Tibial artery (tissue), 4 donors: ENCODE measurements around the gene CD47.

ENCODE experiments used
- DNase-seq, 2 donors: peaks; one replicate each; pipeline ENCODE4 v3.0.0-alpha.2; 2019
- H3K27ac ChIP-seq, 2 donors: fragments of 200-600 bp; sonication (generic) in 1 of 2; 1 replicate in 1 of 2; 2 replicates in 1 of 2; pipeline ENCODE4 v1.5.1; 2018 to 2019; ENCODE audit warnings: mild to moderate bottlenecking in 1 of 2
- H3K27me3 ChIP-seq, 2 donors: fragments of 200-600 bp; sonication (generic) in 1 of 2; one replicate each; pipeline versions ENCODE4 v1.5.1 to v1.6.0; 2016 to 2019
- H3K36me3 ChIP-seq, 3 donors: fragments of 200-600 bp; sonication (generic) in 2 of 3; one replicate each; pipeline ENCODE4 v1.5.1; 2016 to 2019; ENCODE audit warnings: mild to moderate bottlenecking in 2 of 3
- H3K4me1 ChIP-seq, 4 donors: fragments of 200-600 bp; sonication (generic) in 2 of 4; 1 replicate in 3 of 4; 2 replicates in 1 of 4; pipeline ENCODE4 v1.5.1; 2016 to 2019
- H3K4me3 ChIP-seq, 2 donors: fragments of 200-600 bp; sonication (generic) in 1 of 2; 1 replicate in 1 of 2; 2 replicates in 1 of 2; pipeline ENCODE4 v1.5.1; 2018 to 2019; ENCODE audit warnings: mild to moderate bottlenecking in 2 of 2
- H3K9me3 ChIP-seq, 3 donors: fragments of 200-600 bp; sonication (generic) in 1 of 3; one replicate each; pipeline ENCODE4 v1.5.1; 2016 to 2019
- intact Hi-C: fragments of 100-400 bp; cut with DNase I; formaldehyde crosslinking; loops from one replicate; pipeline ENCODE4 v1.15.0; 2023; ENCODE audit warnings: low total_unique reads
- TF ChIP-seq, protein P1 (sequence below), 2 experiments: fragments of 200-600 bp in 1 of 2; fragments of 450-650 bp in 1 of 2; IDR thresholded peaks; one replicate each; pipeline ENCODE4 v1.5.1; 2017 to 2019; ENCODE audit warnings: antibody characterized with exemption in 2 of 2, mild to moderate bottlenecking in 1 of 2, moderate library complexity in 1 of 2

The CD47 gene

DNA sequence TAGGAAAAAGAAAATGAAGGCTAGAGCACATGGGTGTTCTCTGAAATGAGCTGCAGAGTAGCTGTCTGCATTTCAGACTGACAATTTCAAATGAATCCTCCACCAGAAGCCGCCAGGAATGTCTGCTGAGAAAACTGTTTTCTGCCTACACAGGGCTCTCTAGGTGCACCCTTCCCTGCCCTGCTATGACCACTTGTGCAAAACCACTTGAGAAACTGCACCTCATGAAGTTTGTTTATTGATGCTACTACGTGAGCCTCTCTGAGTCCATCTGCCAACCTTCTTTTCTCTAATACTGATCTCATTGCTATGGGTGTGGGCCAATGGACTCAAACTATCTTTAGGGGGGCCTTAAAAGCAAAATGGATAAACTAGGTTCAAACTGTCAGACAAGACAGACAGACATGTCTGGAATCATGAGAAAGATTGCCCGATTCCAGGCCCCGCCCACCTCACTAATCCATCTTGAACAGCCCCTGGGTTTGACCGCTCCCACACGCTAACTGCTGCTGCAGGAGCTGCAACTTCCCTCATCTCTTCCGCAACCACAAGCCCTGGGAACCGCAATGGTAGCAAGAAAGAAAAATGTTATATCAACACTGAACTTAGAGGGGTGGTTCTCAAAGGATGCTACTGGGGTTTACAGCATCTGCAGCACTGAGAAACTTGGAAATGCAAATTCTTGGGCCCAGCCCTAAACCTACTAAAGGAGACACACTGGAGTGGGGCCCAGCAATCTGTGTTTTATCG, 9.0 kb upstream of the CD47 start:
- Histone ChIP-seq H3K27me3 (no peaks in the 10 kb centered on the region), H3K4me3 (no peak overlapping the region), H3K27ac (no peak overlapping the region), H3K4me1 (peaks cover 0 to 9% (median 4%) of the 10 kb centered on the region in 4 donors), H3K9me3 (no peaks in the 10 kb centered on the region), H3K36me3 (no peaks in the 10 kb centered on the region)
- TF ChIP-seq, protein P1, sequence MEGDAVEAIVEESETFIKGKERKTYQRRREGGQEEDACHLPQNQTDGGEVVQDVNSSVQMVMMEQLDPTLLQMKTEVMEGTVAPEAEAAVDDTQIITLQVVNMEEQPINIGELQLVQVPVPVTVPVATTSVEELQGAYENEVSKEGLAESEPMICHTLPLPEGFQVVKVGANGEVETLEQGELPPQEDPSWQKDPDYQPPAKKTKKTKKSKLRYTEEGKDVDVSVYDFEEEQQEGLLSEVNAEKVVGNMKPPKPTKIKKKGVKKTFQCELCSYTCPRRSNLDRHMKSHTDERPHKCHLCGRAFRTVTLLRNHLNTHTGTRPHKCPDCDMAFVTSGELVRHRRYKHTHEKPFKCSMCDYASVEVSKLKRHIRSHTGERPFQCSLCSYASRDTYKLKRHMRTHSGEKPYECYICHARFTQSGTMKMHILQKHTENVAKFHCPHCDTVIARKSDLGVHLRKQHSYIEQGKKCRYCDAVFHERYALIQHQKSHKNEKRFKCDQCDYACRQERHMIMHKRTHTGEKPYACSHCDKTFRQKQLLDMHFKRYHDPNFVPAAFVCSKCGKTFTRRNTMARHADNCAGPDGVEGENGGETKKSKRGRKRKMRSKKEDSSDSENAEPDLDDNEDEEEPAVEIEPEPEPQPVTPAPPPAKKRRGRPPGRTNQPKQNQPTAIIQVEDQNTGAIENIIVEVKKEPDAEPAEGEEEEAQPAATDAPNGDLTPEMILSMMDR (IDR thresholded peaks at IDR 0.05), result no peak
- intact Hi-C loops, result loop anchor here (10.0 kb wide), 2 partner anchors 175 to 865 kb away; no protein-coding TSS in a partner anchor
- DNase-seq, result no peak

DNA sequence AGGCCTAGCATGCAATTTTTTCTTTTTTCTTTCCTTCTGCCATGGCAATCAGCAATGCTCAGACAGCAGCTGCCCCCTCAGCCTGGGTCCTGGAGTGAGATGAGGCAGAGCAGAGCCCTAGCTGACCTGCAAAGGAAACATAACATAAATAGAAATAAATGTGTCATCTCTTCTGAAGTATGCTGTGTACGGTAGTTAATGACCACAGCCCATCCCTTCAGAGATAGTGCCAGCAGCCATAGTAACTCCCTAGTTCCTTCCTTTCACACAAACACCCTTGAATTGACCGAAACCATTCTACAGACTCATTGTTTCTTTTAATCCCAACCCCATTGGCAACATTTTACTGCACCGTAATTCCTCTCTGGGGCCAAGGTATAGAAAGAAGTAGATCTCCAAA, 8.4 kb upstream of the CD47 start:
- Histone ChIP-seq H3K27ac (no peak overlapping the region), H3K36me3 (no peaks in the 10 kb centered on the region), H3K4me3 (no peak overlapping the region), H3K4me1 (peaks cover 0 to 7% (median 2%) of the 10 kb centered on the region in 4 donors), H3K27me3 (no peaks in the 10 kb centered on the region), H3K9me3 (no peaks in the 10 kb centered on the region)
- no peak for DNase-seq
- TF ChIP-seq, protein P1 (IDR thresholded peaks at IDR 0.05), result no peak
- intact Hi-C loops, result loop anchor here (10.0 kb wide), 2 partner anchors 174 to 864 kb away; no protein-coding TSS in a partner anchor

DNA sequence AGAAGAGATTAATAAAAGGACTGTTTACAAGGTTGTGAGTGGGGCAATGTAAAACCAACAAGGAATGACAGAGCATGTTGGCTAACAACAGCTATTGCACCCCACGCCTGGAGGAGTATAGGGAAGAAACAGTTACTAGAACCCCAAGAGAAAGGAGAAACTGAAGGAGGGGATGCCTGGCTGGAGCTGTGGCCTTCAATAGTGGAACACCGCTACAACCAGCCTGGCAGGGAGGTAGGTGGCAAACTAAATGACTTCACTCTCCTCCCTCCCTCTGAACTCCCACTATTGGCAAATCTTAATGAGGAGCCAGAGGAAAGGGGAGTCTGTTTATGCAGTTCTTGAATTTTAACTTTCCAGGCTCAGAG, 7.2 kb upstream of the CD47 start:
- Histone ChIP-seq H3K36me3 (no peaks in the 10 kb centered on the region), H3K27me3 (no peaks in the 10 kb centered on the region), H3K27ac (no peak overlapping the region), H3K9me3 (no peaks in the 10 kb centered on the region), H3K4me1 (no peaks in the 10 kb centered on the region), H3K4me3 (no peak overlapping the region)
- DNase-seq, result no peak
- intact Hi-C loops, result loop anchor here (10.0 kb wide), 2 partner anchors 173 to 863 kb away; no protein-coding TSS in a partner anchor
- TF ChIP-seq, protein P1 (IDR thresholded peaks at IDR 0.05), result no peak

DNA sequence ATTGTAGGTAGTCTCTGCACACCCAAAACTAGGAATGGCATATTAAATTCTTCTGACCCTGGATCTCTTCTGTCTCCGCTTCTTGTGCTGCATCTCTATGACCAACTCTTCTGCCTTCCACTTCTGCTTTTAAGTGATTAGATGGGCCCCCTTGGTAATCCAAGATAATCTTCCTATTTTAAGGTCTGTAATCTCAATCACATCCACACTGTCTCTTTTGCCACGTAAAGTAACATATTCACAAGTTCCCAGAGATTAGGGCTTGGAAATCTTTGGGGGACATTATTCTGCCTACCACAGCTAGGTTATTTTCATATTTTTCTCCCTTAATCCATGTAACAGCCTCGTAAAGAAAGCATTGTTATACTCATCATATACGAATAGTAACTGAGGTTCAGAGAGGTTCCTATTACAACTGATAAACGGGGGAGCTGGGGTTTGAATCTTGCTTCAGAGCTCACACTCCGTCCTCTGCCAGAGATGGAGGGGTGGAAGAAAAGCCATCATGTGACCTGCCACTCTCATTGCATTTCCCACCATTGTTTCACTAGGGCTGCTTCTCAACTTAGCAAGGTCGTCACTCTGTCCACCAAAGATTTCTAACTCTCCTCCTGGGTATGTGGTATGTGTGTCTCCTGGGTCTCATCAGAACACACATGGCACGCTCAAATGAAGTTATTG, 6.6 kb upstream of the CD47 start:
- TF ChIP-seq, protein P1 (IDR thresholded peaks at IDR 0.05), result no peak
- Histone ChIP-seq H3K4me1 (no peaks in the 10 kb centered on the region), H3K9me3 (no peaks in the 10 kb centered on the region), H3K27ac (no peak overlapping the region), H3K36me3 (no peaks in the 10 kb centered on the region), H3K4me3 (no peak overlapping the region), H3K27me3 (no peaks in the 10 kb centered on the region)
- DNase-seq, result no peak
- intact Hi-C loops, result loop anchor here (10.0 kb wide), 2 partner anchors 173 to 863 kb away; no protein-coding TSS in a partner anchor

DNA sequence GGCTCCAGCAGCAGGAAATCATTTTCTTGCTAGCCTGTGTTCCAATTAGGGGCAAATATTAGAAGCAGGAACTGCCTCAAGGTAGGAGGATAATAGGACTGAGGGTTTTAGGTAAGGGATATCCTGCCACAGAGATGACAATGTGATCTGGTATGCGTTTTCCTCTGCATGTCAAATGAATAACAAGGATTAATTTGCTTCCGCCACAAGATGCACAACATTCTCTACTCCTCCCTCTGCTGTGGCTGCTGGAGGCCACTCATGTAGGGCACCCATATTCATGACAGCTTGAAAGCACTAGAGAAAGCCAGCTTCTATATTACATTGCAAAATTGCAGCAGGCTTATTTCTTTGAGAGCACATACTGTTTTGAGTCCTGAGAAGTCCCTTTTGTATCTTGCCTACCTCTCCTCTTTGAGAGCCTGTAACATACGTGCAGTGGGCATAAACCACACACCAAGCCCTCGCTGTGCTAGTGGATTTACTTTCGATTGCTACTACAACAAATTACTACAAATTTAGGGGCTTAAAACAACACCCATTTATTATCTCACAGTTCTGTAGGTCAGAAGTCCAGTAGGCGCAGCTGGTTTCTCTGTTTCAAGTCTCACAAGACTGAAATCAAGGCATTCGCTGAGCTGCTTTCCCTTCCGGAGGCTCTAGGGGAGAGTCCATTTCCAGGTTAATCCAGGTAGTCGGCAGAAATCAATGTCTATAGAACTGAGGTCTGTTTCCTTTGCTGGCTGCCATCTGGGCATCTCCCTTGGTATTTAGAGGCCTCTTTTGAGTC, 5.9 kb upstream of the CD47 start:
- intact Hi-C loops, result loop anchor here (10.0 kb wide), 2 partner anchors 172 to 862 kb away; no protein-coding TSS in a partner anchor
- no peak overlapping the region for H3K4me3 ChIP-seq
- no peak for DNase-seq
- TF ChIP-seq, protein P1 (IDR thresholded peaks at IDR 0.05), result no peak
- H3K27me3 ChIP-seq, result no peaks in the 10 kb centered on the region
- H3K9me3 ChIP-seq, result no peaks in the 10 kb centered on the region
- no peak overlapping the region for H3K27ac ChIP-seq
- H3K36me3 ChIP-seq, result no peaks in the 10 kb centered on the region
- H3K4me1 ChIP-seq, result no peaks in the 10 kb centered on the region
